ENCODE measurements around the gene SLC52A3. TPM values are rescaled to one million over a fixed set of nuclear protein-coding genes. Genes with fewer than 3 reads are reported as not detected.

SLC52A3 gene
- total and polyA plus RNA-seq, 9 of the 15 experiments (the other 6 are each of a cell fraction or from before 2014, with no cell fraction given) = 0.06 to 0.60 (median 0.11) TPM

DNA sequence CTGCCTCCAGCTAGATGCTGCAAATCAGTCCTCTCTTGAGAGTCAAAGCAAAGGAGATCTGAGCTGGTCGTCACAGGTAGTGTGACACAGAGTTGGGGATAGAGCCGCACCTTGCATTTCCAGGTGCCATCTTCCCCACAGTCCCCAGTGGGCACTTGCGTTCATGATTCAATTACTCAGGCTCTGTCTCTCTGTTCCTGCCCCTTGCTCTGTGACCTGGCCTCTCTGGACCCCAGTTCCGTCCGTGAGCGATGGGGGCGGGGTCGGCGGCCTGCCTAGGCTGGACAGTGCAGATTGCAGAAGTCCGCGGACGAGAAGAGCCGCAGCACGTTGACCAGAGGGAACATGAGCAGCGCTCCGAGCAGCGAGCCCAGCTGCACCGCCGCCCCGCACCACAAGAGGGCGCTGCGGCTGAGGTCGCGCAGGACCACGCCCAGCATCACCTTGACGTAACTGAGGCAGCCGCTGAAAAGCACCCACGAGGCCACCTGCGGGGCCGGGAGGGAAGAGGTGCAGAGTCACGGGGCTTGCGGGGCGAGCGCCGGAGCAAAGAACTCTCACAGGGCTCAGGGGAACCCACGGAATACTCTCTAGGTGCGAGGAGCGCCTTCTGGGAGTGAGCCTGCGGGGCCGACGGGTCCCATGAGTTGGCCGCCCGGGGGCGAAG, 7.4 kb downstream of the SLC52A3 start (continued):
- TF ChIP-seq, protein P1, sequence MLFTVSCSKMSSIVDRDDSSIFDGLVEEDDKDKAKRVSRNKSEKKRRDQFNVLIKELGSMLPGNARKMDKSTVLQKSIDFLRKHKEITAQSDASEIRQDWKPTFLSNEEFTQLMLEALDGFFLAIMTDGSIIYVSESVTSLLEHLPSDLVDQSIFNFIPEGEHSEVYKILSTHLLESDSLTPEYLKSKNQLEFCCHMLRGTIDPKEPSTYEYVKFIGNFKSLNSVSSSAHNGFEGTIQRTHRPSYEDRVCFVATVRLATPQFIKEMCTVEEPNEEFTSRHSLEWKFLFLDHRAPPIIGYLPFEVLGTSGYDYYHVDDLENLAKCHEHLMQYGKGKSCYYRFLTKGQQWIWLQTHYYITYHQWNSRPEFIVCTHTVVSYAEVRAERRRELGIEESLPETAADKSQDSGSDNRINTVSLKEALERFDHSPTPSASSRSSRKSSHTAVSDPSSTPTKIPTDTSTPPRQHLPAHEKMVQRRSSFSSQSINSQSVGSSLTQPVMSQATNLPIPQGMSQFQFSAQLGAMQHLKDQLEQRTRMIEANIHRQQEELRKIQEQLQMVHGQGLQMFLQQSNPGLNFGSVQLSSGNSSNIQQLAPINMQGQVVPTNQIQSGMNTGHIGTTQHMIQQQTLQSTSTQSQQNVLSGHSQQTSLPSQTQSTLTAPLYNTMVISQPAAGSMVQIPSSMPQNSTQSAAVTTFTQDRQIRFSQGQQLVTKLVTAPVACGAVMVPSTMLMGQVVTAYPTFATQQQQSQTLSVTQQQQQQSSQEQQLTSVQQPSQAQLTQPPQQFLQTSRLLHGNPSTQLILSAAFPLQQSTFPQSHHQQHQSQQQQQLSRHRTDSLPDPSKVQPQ (CRISPR knock-in tag; IDR thresholded peaks at IDR 0.05; ENCODE audit: borderline replicate concordance) = no peak
- TF ChIP-seq, protein P2, sequence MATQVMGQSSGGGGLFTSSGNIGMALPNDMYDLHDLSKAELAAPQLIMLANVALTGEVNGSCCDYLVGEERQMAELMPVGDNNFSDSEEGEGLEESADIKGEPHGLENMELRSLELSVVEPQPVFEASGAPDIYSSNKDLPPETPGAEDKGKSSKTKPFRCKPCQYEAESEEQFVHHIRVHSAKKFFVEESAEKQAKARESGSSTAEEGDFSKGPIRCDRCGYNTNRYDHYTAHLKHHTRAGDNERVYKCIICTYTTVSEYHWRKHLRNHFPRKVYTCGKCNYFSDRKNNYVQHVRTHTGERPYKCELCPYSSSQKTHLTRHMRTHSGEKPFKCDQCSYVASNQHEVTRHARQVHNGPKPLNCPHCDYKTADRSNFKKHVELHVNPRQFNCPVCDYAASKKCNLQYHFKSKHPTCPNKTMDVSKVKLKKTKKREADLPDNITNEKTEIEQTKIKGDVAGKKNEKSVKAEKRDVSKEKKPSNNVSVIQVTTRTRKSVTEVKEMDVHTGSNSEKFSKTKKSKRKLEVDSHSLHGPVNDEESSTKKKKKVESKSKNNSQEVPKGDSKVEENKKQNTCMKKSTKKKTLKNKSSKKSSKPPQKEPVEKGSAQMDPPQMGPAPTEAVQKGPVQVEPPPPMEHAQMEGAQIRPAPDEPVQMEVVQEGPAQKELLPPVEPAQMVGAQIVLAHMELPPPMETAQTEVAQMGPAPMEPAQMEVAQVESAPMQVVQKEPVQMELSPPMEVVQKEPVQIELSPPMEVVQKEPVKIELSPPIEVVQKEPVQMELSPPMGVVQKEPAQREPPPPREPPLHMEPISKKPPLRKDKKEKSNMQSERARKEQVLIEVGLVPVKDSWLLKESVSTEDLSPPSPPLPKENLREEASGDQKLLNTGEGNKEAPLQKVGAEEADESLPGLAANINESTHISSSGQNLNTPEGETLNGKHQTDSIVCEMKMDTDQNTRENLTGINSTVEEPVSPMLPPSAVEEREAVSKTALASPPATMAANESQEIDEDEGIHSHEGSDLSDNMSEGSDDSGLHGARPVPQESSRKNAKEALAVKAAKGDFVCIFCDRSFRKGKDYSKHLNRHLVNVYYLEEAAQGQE (IDR thresholded peaks at IDR 0.05; ENCODE audit: borderline replicate concordance) = peak; percentile 61; the same call in 1 of the 2 replicates
- TF ChIP-seq, protein P2 (CRISPR knock-in tag; IDR thresholded peaks at IDR 0.05; ENCODE audit: low read depth) = no peak
- TF ChIP-seq TSHZ1 (CRISPR knock-in tag; IDR thresholded peaks at IDR 0.05) = no peak
- peak; percentile 56; the same call in 1 of the 2 replicates for TF ChIP-seq CREB1 (IDR thresholded peaks at IDR 0.05)
- TF ChIP-seq CREB1 (CRISPR knock-in tag; IDR thresholded peaks at IDR 0.05) = peak; percentile 78
- peak; percentile 67; the same call in 1 of the 2 replicates for TF ChIP-seq KLF13 (tag; IDR thresholded peaks at IDR 0.05; ENCODE audit: borderline replicate concordance, low read depth)
- TF ChIP-seq RFX5 (IDR thresholded peaks at IDR 0.05; ENCODE audit: low read depth, low read length) = no peak
- TF ChIP-seq LCOR (CRISPR knock-in tag; IDR thresholded peaks at IDR 0.05) = 0 out of 2 replicates have a peak, but pooled peaks have one; percentile 31
- TF ChIP-seq MCM5 (IDR thresholded peaks at IDR 0.05; ENCODE audit: low read depth) = no peak
- no peak for TF ChIP-seq HINFP (tag; conservative IDR thresholded peaks at IDR 0.05; ENCODE audit: low read depth)

Data from K562 (cell line).